B cell (primary cell): ENCODE measurements around the gene ALDH3A1.

ENCODE experiments used
- CTCF ChIP-seq: fragments of 200-600 bp; IDR thresholded peaks from one replicate; pipeline ENCODE4 v1.8.0; 2022; ENCODE audit warnings: antibody characterized with exemption, mild to moderate bottlenecking
- EZH2 ChIP-seq: IDR thresholded peaks from 2 replicates; pipeline ENCODE4 v1.6.1; 2012; ENCODE audit warnings: borderline replicate concordance, low read depth, mild to moderate bottlenecking, moderate library complexity, low read length; ENCODE audit not compliant: insufficient read depth, poor library complexity, severe bottlenecking

DNA sequence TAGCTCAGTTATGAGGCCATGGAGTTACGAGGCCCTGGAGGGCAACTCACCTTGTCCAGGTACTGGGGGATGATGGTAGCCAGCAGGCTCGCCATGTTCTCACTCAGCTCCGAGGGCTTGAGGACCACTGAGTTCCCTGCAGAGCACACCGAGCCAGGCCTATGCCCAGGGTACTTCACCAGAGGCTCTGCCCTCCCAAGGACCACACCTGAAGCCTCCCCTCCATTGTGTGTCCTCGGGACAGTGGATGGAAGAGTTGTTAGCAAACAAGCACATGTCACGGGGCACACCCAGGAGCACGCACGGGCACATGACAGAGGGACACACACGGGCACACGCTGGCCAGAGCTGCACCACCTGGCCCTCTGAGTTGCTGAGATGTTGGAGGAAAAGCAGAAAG lies 5.6 kb downstream of the ALDH3A1 start:
- TF ChIP-seq CTCF (no peak), EZH2 (no peak)
